Liver (tissue), 9 donors: ENCODE results near the gene MYO15A. TPM values are rescaled to one million over a fixed set of nuclear protein-coding genes. Genes with fewer than 3 reads are reported as not detected.

Experiments used
- DNase-seq: peaks from one replicate; pipeline ENCODE4 v3.0.0-alpha.2; 2017; ENCODE audit warnings: low spot score
- H3K27ac ChIP-seq, 2 donors: one replicate each; pipeline ENCODE4 v1.7.0; 2013; ENCODE audit warnings: inconsistent platforms in 2 of 2, low read length in 2 of 2, control low read depth in 1 of 2, low read depth in 1 of 2, mild to moderate bottlenecking in 1 of 2
- H3K27me3 ChIP-seq, 4 donors: one replicate each; pipeline versions ENCODE4 v1.6.1 to v1.7.0; 2013; ENCODE audit warnings: low read length in 3 of 4, inconsistent platforms in 1 of 4, mild to moderate bottlenecking in 1 of 4, moderate library complexity in 1 of 4; ENCODE audit not compliant: control insufficient read depth in 4 of 4, insufficient read depth in 4 of 4
- H3K36me3 ChIP-seq, 4 donors: one replicate each; pipeline versions ENCODE4 v1.6.1 to v1.7.0; 2013; ENCODE audit warnings: low read length in 3 of 4, mild to moderate bottlenecking in 3 of 4, low read depth in 1 of 4, moderate library complexity in 1 of 4; ENCODE audit not compliant: control insufficient read depth in 4 of 4, insufficient read depth in 3 of 4
- H3K4me1 ChIP-seq, 4 donors: one replicate each; pipeline versions ENCODE4 v1.6.1 to v1.7.0; 2013; ENCODE audit warnings: low read length in 3 of 4, mild to moderate bottlenecking in 3 of 4, moderate library complexity in 1 of 4; ENCODE audit not compliant: control insufficient read depth in 4 of 4, insufficient read depth in 4 of 4
- H3K4me3 ChIP-seq, 3 donors: one replicate each; pipeline versions ENCODE4 v1.6.1 to v1.7.0; 2013; ENCODE audit warnings: low read length in 3 of 3, control low read depth in 1 of 3, low read depth in 1 of 3, mild to moderate bottlenecking in 1 of 3
- H3K9ac ChIP-seq, 2 donors: one replicate each; pipeline ENCODE4 v1.7.0; 2013; ENCODE audit warnings: low read length in 2 of 2, mild to moderate bottlenecking in 2 of 2, moderate library complexity in 2 of 2, control low read depth in 1 of 2, low read depth in 1 of 2
- H3K9me3 ChIP-seq, 4 donors: one replicate each; pipeline versions ENCODE4 v1.6.1 to v1.7.0; 2013; ENCODE audit warnings: low read length in 3 of 4; ENCODE audit not compliant: control insufficient read depth in 4 of 4
- EGR1 ChIP-seq, 2 donors: IDR thresholded peaks; 2 replicates each; pipeline ENCODE4 v1.6.1; 2016 to 2018; ENCODE audit warnings: antibody characterized with exemption in 2 of 2, low read depth in 2 of 2
- FOXA1 ChIP-seq: IDR thresholded peaks from 2 replicates; pipeline ENCODE4 v1.6.1; 2016; ENCODE audit warnings: antibody characterized with exemption
- FOXA2 ChIP-seq: IDR thresholded peaks from 2 replicates; pipeline ENCODE4 v1.6.1; 2016; ENCODE audit warnings: antibody characterized with exemption
- GABPA ChIP-seq, 2 donors: IDR thresholded peaks in 1 of 2; conservative IDR thresholded peaks in 1 of 2; 2 replicates each; pipeline ENCODE4 v1.6.1; 2016; ENCODE audit warnings: antibody characterized with exemption in 2 of 2, mild to moderate bottlenecking in 1 of 2, moderate library complexity in 1 of 2
- HNF4A ChIP-seq, 2 donors: conservative IDR thresholded peaks; 2 replicates each; pipeline ENCODE4 v1.6.1; 2016; ENCODE audit warnings: antibody characterized with exemption in 2 of 2, mild to moderate bottlenecking in 2 of 2
- HNF4G ChIP-seq: IDR thresholded peaks from 2 replicates; pipeline ENCODE4 v1.6.1; 2016; ENCODE audit warnings: antibody characterized with exemption
- JUND ChIP-seq, 2 donors: IDR thresholded peaks; 2 replicates each; pipeline ENCODE4 v1.6.1; 2016; ENCODE audit warnings: antibody characterized with exemption in 2 of 2
- MAX ChIP-seq: IDR thresholded peaks from 2 replicates; pipeline ENCODE4 v1.6.1; 2016; ENCODE audit warnings: antibody characterized with exemption
- NR2F2 ChIP-seq: IDR thresholded peaks from 2 replicates; pipeline ENCODE4 v1.6.1; 2016; ENCODE audit warnings: antibody characterized with exemption
- RAD21 ChIP-seq, 2 donors: IDR thresholded peaks; 2 replicates each; pipeline ENCODE4 v1.6.1; 2016; ENCODE audit warnings: antibody characterized with exemption in 2 of 2, mild to moderate bottlenecking in 2 of 2
- REST ChIP-seq: IDR thresholded peaks from 2 replicates; pipeline ENCODE4 v1.6.1; 2016; ENCODE audit warnings: antibody characterized with exemption, mild to moderate bottlenecking
- RXRA ChIP-seq, 2 donors: IDR thresholded peaks; 2 replicates each; pipeline ENCODE4 v1.6.1; 2017 to 2018; ENCODE audit warnings: antibody characterized with exemption in 2 of 2, mild to moderate bottlenecking in 1 of 2
- SP1 ChIP-seq: IDR thresholded peaks from 2 replicates; pipeline ENCODE4 v1.6.1; 2018; ENCODE audit warnings: antibody characterized with exemption, mild to moderate bottlenecking
- TAF1 ChIP-seq: conservative IDR thresholded peaks from 2 replicates; pipeline ENCODE4 v1.6.1; 2016; ENCODE audit warnings: antibody characterized with exemption, mild to moderate bottlenecking
- YY1 ChIP-seq: IDR thresholded peaks from 2 replicates; pipeline ENCODE4 v1.6.1; 2016; ENCODE audit warnings: antibody characterized with exemption, mild to moderate bottlenecking
- WGBS: extraction: QIAGEN DNeasy Blood & Tissue Kit; methylation state at CpG from one replicate; pipeline ENCODE4 v1.1.7; 2013; 5-methylcytosine and 5-hydroxymethylcytosine counted together
- polyA plus RNA-seq, 2 donors: library from polyadenylated mRNA; stranded (reverse) in 1 of 2; unstranded in 1 of 2; fragments of 200-250 nt in 1 of 2; fragments of >200 nt in 1 of 2; fragmentation: Nextera tagmentation in 1 of 2; extraction: Ambion mirVana in 1 of 2; gene quantifications; one replicate each; pipeline versions ENCODE4 v1.2.1 to v1.2.3, GENCODE V29; 2013 to 2015
- total RNA-seq, 2 donors: library from RNA; depleted of rRNA; stranded (reverse); fragments of >200 nt; gene quantifications; one replicate each; pipeline ENCODE4 v1.2.3, GENCODE V29; 2014
- TF ChIP-seq, protein P1 (sequence below): IDR thresholded peaks from 2 replicates; pipeline ENCODE4 v1.6.1; 2016; ENCODE audit warnings: antibody characterized with exemption
- TF ChIP-seq, protein P2 (sequence below): IDR thresholded peaks from 2 replicates; pipeline ENCODE4 v1.6.1; 2016; ENCODE audit warnings: antibody characterized with exemption
- TF ChIP-seq, protein P3 (sequence below): fragments of 150-350 bp; IDR thresholded peaks from 2 replicates; pipeline ENCODE4 v1.5.1; 2017; ENCODE audit warnings: improper control_type of control experiment, low read depth, low read length; ENCODE audit not compliant: missing input control
- donor health status: healthy.
- donor health status: healthy.
- donor health status: healthy.
- donor health status: healthy.
- donor health status: healthy.

Gene MYO15A
- total and polyA plus RNA-seq, 4 donors: 0.15 to 2.9 (median 0.97) TPM

DNA sequence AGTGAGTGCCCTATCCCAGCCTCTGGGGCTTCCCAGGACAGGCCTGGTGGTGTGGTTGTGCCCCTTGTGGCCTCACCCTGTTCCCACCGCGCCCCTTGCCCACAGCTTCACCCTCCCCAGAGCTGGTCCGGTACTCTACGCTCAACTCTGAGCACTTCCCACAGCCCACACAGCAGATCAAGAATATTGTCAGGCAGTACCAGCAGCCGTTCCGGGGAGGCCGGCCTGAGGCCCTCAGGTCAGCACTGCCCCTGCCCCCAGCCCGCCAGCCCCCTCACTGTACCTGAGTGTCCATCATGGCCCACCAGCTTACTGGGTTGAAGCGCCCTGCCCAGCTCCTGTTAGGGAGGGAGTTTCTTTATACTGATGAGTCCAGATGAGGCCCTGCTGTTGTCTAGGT lies 42.7 kb downstream of the MYO15A start:
- Histone ChIP-seq H3K27me3 (no peaks in the 10 kb centered on the region), H3K4me3 (no peak overlapping the region), H3K9ac (no peak overlapping the region), H3K4me1 (peaks cover 0 to 9% (median 3%) of the 10 kb centered on the region in 4 donors), H3K9me3 (no peaks in the 10 kb centered on the region), H3K36me3 (no peaks in the 10 kb centered on the region), H3K27ac (no peak overlapping the region)
- no peak for DNase-seq
- no peak for TF ChIP-seq FOXA2
- TF ChIP-seq RXRA (IDR thresholded peaks at IDR 0.05): no peak
- TF ChIP-seq JUND (IDR thresholded peaks at IDR 0.05): no peak
- no peak for TF ChIP-seq TAF1
- TF ChIP-seq GABPA (IDR thresholded peaks at IDR 0.05 in 1 of 2, conservative IDR thresholded peaks at IDR 0.05 in 1 of 2): no peak
- TF ChIP-seq SP1: no peak
- no peak for TF ChIP-seq REST
- no peak for TF ChIP-seq HNF4A (conservative IDR thresholded peaks at IDR 0.05)
- TF ChIP-seq, protein P1, sequence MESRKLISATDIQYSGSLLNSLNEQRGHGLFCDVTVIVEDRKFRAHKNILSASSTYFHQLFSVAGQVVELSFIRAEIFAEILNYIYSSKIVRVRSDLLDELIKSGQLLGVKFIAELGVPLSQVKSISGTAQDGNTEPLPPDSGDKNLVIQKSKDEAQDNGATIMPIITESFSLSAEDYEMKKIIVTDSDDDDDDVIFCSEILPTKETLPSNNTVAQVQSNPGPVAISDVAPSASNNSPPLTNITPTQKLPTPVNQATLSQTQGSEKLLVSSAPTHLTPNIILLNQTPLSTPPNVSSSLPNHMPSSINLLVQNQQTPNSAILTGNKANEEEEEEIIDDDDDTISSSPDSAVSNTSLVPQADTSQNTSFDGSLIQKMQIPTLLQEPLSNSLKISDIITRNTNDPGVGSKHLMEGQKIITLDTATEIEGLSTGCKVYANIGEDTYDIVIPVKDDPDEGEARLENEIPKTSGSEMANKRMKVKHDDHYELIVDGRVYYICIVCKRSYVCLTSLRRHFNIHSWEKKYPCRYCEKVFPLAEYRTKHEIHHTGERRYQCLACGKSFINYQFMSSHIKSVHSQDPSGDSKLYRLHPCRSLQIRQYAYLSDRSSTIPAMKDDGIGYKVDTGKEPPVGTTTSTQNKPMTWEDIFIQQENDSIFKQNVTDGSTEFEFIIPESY: no peak
- TF ChIP-seq HNF4G: no peak
- 75% methylated on average over 9 of the region's 9 CpGs for WGBS

- H3K27ac ChIP-seq: no peak overlapping the region
- H3K9ac ChIP-seq: no peak overlapping the region
- H3K27me3 ChIP-seq: no peaks in the 10 kb centered on the region
- 96% methylated on average over 14 of the region's 14 CpGs for WGBS
- no peak for TF ChIP-seq RXRA (IDR thresholded peaks at IDR 0.05)
- no peak for TF ChIP-seq HNF4A (conservative IDR thresholded peaks at IDR 0.05)
- TF ChIP-seq, protein P1: no peak
- TF ChIP-seq HNF4G: no peak
- TF ChIP-seq SP1: no peak
- TF ChIP-seq NR2F2: no peak
- no peak for TF ChIP-seq TAF1
- TF ChIP-seq MAX: no peak
- TF ChIP-seq FOXA1: no peak
- TF ChIP-seq YY1: no peak
- TF ChIP-seq REST: no peak
- TF ChIP-seq, protein P2, sequence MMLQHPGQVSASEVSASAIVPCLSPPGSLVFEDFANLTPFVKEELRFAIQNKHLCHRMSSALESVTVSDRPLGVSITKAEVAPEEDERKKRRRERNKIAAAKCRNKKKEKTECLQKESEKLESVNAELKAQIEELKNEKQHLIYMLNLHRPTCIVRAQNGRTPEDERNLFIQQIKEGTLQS: no peak
- TF ChIP-seq, protein P3, sequence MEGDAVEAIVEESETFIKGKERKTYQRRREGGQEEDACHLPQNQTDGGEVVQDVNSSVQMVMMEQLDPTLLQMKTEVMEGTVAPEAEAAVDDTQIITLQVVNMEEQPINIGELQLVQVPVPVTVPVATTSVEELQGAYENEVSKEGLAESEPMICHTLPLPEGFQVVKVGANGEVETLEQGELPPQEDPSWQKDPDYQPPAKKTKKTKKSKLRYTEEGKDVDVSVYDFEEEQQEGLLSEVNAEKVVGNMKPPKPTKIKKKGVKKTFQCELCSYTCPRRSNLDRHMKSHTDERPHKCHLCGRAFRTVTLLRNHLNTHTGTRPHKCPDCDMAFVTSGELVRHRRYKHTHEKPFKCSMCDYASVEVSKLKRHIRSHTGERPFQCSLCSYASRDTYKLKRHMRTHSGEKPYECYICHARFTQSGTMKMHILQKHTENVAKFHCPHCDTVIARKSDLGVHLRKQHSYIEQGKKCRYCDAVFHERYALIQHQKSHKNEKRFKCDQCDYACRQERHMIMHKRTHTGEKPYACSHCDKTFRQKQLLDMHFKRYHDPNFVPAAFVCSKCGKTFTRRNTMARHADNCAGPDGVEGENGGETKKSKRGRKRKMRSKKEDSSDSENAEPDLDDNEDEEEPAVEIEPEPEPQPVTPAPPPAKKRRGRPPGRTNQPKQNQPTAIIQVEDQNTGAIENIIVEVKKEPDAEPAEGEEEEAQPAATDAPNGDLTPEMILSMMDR: no peak
- no peak for TF ChIP-seq EGR1 (IDR thresholded peaks at IDR 0.05; ENCODE audit: low read depth in 2 of 2)
- TF ChIP-seq JUND (IDR thresholded peaks at IDR 0.05): no peak
- TF ChIP-seq FOXA2: no peak
- no peak for TF ChIP-seq RAD21 (IDR thresholded peaks at IDR 0.05)
- no peak for TF ChIP-seq GABPA (IDR thresholded peaks at IDR 0.05 in 1 of 2, conservative IDR thresholded peaks at IDR 0.05 in 1 of 2)
- H3K9me3 ChIP-seq: no peaks in the 10 kb centered on the region
- H3K4me1 ChIP-seq: peaks cover 2 to 9% (median 3%) of the 10 kb centered on the region in 4 donors
- no peak overlapping the region for H3K4me3 ChIP-seq
- H3K36me3 ChIP-seq: no peaks in the 10 kb centered on the region
- no peak for DNase-seq
Measured at GRCh38 chr17:18155179-18155578, 46.6 kb downstream of the MYO15A start.
